ENCODE data around the gene ANKMY1.

Gene ANKMY1

DNA sequence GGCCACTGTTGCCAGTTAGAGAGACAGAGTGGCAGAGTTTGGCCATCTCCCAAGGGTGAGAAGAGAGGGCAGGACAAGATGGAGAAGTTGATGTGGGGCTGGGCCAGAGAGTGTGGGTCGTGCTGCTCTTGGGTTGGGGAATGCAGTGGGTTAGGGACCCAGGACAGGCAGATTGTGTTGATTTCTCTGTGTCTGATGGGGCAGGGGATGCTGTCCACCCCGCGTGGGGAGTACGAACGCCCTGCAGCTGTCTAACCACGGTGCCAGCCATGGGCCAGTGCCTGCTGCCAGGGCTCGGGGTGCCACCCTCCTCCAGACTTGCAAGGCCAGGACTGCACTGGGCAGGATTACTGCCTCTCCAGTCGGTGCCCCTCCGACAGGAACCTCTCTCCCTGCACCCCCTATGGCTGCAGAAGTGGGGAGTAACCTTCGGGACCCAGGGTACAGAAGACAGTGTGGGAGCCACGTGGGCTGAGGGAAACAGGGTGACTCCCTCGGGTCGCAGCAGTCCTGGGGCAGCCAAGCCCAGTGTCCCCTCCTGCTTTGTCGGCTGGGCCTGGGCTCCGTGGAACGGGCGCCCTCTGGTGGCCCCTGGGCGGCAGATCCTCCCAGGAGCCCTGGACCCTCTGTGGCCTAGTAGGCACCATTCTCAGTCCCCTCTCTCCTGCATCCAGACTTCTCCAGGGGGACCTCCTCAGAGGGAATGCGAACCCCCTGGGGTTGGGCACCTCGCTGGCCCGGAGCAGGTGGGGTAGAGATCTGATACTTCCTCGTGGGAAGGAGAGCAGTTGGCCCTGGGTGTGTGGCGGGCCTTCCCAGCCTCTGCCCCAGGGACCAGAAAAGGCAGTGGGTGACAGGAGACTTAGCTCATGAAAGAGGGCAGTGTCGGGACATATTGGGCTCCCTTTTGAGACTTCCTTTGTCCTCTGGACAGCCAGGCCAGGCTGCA, 119.7 kb downstream of the ANKMY1 start (continued):
- TF ChIP-seq, protein P1, sequence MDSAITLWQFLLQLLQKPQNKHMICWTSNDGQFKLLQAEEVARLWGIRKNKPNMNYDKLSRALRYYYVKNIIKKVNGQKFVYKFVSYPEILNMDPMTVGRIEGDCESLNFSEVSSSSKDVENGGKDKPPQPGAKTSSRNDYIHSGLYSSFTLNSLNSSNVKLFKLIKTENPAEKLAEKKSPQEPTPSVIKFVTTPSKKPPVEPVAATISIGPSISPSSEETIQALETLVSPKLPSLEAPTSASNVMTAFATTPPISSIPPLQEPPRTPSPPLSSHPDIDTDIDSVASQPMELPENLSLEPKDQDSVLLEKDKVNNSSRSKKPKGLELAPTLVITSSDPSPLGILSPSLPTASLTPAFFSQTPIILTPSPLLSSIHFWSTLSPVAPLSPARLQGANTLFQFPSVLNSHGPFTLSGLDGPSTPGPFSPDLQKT (IDR thresholded peaks at IDR 0.05; ENCODE audit: borderline replicate concordance, low read depth, low read length) = no peak
- TF ChIP-seq ZNF768 (tag by site-specific recombination; IDR thresholded peaks at IDR 0.05) (no peak), ZNF701 (tag by site-specific recombination; IDR thresholded peaks at IDR 0.05) (no peak), ZSCAN30 (tag by site-specific recombination; IDR thresholded peaks at IDR 0.05) (peak; percentile 59; the same call in 1 of the 2 replicates), ZBTB21 (tag by site-specific recombination; IDR thresholded peaks at IDR 0.05) (no peak), ZNF654 (tag by site-specific recombination; IDR thresholded peaks at IDR 0.05; ENCODE audit: low read depth) (peak; percentile 76), ZNF785 (tag by site-specific recombination; IDR thresholded peaks at IDR 0.05) (no peak), SP3 (tag by site-specific recombination; IDR thresholded peaks at IDR 0.05) (no peak; the same call in 1 of the 2 replicates), REPIN1 (tag by site-specific recombination; IDR thresholded peaks at IDR 0.05; ENCODE audit: low read depth) (no peak), GLIS1 (tag by site-specific recombination; IDR thresholded peaks at IDR 0.05) (peak; percentile 62), ZNF501 (tag by site-specific recombination; IDR thresholded peaks at IDR 0.05) (no peak), ZNF121 (tag by site-specific recombination; IDR thresholded peaks at IDR 0.05) (no peak), ZNF530 (tag by site-specific recombination; IDR thresholded peaks at IDR 0.05; ENCODE audit: low read depth) (no peak)
- TF ChIP-seq, protein P2, sequence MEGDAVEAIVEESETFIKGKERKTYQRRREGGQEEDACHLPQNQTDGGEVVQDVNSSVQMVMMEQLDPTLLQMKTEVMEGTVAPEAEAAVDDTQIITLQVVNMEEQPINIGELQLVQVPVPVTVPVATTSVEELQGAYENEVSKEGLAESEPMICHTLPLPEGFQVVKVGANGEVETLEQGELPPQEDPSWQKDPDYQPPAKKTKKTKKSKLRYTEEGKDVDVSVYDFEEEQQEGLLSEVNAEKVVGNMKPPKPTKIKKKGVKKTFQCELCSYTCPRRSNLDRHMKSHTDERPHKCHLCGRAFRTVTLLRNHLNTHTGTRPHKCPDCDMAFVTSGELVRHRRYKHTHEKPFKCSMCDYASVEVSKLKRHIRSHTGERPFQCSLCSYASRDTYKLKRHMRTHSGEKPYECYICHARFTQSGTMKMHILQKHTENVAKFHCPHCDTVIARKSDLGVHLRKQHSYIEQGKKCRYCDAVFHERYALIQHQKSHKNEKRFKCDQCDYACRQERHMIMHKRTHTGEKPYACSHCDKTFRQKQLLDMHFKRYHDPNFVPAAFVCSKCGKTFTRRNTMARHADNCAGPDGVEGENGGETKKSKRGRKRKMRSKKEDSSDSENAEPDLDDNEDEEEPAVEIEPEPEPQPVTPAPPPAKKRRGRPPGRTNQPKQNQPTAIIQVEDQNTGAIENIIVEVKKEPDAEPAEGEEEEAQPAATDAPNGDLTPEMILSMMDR (tag by site-specific recombination; IDR thresholded peaks at IDR 0.05) = peak; percentile 93
- TF ChIP-seq, protein P3, sequence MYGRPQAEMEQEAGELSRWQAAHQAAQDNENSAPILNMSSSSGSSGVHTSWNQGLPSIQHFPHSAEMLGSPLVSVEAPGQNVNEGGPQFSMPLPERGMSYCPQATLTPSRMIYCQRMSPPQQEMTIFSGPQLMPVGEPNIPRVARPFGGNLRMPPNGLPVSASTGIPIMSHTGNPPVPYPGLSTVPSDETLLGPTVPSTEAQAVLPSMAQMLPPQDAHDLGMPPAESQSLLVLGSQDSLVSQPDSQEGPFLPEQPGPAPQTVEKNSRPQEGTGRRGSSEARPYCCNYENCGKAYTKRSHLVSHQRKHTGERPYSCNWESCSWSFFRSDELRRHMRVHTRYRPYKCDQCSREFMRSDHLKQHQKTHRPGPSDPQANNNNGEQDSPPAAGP (tag by site-specific recombination; IDR thresholded peaks at IDR 0.05) = 0 out of 2 replicates have a peak, but pooled peaks have one; percentile 47
- TF ChIP-seq, protein P4, sequence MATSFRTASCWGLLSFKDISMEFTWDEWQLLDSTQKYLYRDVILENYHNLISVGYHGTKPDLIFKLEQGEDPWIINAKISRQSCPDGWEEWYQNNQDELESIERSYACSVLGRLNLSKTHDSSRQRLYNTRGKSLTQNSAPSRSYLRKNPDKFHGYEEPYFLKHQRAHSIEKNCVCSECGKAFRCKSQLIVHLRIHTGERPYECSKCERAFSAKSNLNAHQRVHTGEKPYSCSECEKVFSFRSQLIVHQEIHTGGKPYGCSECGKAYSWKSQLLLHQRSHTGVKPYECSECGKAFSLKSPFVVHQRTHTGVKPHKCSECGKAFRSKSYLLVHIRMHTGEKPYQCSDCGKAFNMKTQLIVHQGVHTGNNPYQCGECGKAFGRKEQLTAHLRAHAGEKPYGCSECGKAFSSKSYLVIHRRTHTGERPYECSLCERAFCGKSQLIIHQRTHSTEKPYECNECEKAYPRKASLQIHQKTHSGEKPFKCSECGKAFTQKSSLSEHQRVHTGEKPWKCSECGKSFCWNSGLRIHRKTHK (tag by site-specific recombination; IDR thresholded peaks at IDR 0.05) = no peak
- TF ChIP-seq, protein P5, sequence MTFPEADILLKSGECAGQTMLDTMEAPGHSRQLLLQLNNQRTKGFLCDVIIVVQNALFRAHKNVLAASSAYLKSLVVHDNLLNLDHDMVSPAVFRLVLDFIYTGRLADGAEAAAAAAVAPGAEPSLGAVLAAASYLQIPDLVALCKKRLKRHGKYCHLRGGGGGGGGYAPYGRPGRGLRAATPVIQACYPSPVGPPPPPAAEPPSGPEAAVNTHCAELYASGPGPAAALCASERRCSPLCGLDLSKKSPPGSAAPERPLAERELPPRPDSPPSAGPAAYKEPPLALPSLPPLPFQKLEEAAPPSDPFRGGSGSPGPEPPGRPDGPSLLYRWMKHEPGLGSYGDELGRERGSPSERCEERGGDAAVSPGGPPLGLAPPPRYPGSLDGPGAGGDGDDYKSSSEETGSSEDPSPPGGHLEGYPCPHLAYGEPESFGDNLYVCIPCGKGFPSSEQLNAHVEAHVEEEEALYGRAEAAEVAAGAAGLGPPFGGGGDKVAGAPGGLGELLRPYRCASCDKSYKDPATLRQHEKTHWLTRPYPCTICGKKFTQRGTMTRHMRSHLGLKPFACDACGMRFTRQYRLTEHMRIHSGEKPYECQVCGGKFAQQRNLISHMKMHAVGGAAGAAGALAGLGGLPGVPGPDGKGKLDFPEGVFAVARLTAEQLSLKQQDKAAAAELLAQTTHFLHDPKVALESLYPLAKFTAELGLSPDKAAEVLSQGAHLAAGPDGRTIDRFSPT (tag by site-specific recombination; IDR thresholded peaks at IDR 0.05) = peak; percentile 27; the same call in 1 of the 2 replicates
- TF ChIP-seq, protein P6, sequence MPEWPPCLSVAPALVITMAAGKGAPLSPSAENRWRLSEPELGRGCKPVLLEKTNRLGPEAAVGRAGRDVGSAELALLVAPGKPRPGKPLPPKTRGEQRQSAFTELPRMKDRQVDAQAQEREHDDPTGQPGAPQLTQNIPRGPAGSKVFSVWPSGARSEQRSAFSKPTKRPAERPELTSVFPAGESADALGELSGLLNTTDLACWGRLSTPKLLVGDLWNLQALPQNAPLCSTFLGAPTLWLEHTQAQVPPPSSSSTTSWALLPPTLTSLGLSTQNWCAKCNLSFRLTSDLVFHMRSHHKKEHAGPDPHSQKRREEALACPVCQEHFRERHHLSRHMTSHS (tag by site-specific recombination; IDR thresholded peaks at IDR 0.05) = no peak
- TF ChIP-seq, protein P7, sequence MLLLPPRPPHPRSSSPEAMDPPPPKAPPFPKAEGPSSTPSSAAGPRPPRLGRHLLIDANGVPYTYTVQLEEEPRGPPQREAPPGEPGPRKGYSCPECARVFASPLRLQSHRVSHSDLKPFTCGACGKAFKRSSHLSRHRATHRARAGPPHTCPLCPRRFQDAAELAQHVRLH (tag by site-specific recombination; IDR thresholded peaks at IDR 0.05) = no peak

All from HEK293 (cell line).